Inferior parietal cortex (tissue), 1 donor: ENCODE data around the gene ZNF496.

Source experiments
- DNase-seq: peaks from one replicate; pipeline ENCODE4 v3.0.0-alpha.2; 2016; ENCODE audit errors: extremely low spot score

ZNF496 gene

DNA sequence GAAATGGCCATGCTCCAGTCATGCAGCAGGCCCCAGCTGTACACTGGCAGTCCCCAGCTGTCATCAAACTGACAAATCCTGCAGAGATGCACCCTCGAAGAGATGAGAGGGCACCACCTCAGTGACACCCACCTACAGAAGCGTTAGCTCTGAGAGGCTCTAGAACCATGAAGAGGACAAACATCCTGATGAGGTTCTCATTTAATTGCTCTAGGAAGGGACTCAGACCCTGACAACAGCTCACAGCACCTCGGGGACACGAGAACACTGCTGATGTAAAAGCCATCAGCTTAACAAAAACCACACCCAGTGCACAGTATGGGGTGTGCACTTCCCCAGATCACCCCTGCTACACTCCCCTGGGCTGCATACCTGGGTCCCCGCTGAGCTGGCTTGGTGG, 3.4 kb downstream of the ZNF496 start:
- DNase-seq, result no peak

- DNase-seq, result no peak
Measured at GRCh38 chr1:247326411-247327130, 5.1 kb downstream of the ZNF496 start.

DNA sequence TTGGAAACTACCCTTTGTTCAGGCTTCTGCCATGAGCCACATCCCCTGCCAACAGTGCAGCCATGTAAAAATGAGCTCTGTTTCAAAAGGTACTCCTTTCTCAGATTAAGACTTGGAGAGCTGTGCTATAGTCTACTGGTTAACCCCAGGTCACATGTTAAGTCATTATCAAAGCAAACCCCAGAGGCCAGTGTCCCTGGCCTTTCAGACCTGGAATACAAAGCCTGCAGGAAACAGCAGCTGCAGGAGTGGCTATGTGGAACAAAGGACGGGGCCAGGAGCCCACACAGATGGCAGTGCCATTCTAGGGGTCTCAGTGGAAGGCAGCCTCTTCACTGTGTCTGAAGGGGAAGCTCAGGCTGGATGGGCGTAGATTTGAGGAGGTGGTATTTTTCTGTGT, 6.7 kb downstream of the ZNF496 start:
- DNase-seq, result no peak

DNA sequence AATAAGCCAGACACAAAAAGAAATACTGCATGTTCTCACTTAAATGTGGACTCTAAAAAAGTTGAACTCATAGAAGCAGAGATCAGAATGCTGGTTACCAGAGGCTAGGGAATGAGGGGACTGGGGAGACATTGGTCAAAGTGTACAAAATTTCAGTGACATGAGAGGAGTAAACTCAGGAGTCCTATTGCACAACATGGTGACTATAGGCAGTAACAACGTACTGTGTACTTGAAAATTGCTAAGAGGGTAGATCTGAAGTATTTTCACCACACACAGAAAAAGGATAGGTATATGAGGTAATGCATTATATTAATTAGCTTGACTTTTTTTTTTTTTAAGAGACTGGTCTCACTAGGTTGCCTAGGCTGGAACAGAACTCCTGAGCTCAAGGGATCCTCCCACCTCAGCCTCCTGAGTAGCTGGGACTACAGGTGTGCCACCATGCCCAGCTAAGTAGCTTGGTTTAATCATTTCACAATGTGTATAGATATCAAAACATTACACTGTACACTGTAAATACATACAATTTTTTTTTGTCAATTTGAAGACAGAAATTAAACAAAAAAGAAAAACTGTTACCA, 7.4 kb downstream of the ZNF496 start:
- no peak for DNase-seq

DNA sequence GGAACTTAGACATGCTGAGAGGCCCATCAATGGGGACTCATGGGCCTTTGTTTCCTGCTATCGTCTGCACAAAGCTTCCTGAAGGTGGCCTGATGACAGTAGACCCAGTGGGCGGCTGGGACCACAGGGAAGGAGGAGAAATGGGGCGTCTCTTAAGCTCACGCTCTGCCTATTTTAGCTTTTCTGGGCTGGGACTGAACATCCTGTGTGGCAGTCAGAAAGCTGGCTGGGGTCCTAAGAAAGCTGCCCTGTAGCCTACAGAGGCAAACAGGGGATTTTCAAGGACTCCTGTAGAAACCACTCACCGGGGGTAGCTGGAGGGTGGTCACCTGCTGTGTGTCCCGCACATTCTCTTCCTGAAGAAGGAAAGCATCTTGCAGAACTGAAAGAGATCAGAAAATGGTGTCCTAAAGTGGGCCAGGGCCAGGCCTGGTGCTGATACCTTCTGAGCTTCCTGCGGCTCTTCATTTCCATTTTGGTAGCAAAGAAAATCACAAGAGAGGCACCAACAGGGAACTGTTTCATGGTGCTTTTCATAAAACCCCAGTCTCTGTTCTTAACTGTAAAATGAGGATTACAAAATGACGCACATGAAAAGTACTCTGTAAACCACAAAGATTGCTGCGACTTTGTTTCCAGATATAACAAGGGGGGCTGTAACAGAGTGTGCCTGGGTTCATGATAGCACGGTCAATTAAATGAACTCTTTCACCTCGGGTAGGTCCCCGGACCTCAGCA, 8.6 kb downstream of the ZNF496 start:
- DNase-seq, result no peak

GRCh38 chr1:247322442-247322841, 9.2 kb downstream of the ZNF496 start:
- no peak for DNase-seq

DNA sequence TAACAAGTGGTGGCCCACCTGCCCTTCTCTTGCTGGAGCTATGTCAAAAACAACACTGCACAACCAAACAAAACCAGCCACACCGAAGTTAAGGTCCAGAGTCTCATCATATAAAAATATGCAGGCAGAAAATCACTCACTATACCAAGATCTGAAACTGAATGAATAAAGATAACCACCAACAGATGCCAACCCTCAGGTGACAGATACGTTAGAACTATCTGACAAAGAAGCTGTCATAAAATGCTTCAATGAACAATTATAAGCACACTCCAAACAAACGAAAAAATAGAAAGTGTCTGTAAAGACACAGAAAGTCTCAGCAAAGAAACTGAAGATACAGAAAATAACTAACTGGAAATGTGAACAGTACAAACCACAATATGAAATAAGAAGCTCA, 14.0 kb downstream of the ZNF496 start:
- no peak for DNase-seq

GRCh38 chr1:247316590-247317197, 15.0 kb downstream of the ZNF496 start:
- no peak for DNase-seq

- DNase-seq, result no peak
Measured at GRCh38 chr1:247304031-247304430, 27.6 kb downstream of the ZNF496 start.

- DNase-seq, result no peak
Measured at GRCh38 chr1:247303216-247303615, 28.5 kb downstream of the ZNF496 start.

DNA sequence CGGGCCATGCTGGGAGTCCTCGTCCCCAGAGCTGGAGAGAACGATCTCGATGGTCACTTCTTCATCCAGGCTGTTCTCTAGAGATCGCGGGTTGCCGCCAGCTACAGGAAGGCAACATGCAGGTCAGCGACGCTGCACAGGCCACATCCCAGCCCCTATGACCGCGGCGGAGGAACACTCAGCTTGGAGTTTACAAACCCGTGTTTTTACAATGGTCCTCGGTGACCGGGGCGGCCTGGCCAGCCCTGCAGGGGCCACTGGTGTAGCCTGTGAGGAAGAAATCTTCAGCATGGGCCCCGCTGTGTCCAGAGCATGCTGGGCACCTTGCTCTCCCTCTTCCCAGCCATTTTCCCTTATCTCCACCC, 30.5 kb downstream of the ZNF496 start:
- no peak for DNase-seq

DNA sequence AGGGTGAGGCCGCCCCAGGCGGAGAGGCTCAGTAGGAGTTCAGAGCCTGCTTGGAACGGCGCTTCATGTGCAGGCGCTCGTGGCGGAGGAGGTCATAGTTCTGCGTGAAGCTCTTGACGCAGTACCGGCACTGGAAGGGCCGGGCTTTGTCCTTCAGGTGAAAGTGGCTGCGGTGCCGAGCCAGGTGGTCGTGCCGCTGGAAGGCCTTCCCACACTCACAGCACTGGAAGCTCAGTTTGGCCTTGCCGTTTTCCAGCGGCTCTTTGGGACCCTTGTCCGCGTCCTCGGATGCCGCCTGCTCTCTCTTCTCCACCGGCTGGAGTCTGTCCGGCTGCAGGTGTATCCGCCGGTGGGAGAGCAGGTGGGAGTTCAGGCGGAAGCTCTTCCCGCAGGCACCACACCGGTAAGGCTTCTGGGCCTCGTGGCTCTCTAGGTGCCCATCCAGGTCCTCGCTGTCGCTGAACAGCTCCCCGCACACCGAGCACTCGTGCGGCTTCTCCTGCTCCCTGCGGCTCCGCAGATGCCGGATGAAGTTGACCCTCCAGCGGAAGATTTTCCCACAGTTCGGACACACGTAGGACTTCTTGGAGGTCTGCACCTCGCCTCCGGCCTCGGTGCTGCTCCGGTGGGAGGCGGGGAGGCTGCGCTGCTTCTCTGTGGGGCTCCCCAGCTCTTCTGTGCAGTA, 31.0 kb downstream of the ZNF496 start:
- no peak for DNase-seq

DNA sequence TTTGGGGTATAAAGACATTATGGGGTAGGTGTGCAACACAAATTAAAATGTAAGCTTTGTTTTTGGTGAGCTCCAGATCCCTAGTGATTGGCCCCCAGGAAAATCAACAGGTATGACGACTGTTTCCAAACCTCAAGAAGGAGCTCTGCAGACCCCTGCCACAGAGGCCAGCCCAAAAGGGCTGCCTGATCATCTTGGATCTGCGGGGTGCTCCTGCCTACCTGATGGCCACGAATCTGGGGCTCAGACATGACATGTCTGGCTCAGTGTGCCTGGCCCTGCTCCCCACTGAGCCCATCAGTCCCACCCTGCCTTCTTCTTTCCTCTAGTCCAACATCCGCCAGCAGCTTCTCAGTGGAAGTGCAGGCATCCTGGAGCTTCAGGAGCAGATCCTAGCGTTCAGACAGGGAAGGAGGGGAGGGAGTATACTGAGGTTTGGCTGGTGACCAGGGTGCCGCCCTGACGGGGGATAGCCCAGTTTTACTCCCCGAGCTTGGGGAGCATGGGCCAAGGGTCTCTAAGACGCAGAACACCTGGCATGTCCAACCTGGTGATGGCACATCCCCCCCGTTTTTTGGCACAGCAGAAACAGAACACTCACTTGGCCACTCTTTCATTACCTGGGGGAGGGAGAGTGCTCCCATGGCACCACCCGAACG, 31.8 kb downstream of the ZNF496 start:
- no peak for DNase-seq

DNA sequence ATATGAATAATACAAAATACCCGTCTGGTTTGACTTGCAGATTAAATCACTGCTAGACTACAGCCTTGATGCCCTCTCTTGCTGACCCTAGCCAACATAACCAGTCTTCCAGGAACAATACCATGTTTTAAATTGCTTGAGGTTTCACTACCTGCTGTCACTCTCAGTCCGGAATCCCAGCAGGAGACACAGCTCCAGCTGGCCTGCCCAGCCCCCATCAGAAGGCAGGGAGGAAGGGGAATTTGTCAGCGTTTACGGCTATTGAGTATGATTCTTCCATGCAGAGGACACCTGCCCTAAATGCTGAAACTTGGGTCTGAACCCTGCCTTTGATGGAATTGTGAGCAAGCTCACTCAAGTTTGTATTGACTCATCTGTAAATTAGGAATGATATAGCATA, 33.0 kb downstream of the ZNF496 start:
- no peak for DNase-seq

DNA sequence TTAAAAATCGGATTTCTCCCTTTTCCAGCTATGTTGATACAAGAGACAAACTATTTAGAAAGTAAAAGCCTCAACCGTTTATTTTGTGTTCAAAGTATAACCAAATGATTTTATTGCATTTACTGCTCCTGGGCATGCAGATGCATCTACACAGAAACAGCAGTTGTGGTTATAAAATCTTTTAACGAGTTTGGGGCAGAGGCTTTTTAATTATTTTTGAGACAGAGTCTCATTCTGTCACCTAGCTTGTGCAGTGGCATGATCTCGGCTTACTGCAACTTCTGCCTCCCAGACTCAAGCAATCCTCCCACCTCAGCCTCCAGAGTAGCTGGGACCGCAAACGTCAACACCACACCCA, 33.6 kb downstream of the ZNF496 start:
- no peak for DNase-seq

DNA sequence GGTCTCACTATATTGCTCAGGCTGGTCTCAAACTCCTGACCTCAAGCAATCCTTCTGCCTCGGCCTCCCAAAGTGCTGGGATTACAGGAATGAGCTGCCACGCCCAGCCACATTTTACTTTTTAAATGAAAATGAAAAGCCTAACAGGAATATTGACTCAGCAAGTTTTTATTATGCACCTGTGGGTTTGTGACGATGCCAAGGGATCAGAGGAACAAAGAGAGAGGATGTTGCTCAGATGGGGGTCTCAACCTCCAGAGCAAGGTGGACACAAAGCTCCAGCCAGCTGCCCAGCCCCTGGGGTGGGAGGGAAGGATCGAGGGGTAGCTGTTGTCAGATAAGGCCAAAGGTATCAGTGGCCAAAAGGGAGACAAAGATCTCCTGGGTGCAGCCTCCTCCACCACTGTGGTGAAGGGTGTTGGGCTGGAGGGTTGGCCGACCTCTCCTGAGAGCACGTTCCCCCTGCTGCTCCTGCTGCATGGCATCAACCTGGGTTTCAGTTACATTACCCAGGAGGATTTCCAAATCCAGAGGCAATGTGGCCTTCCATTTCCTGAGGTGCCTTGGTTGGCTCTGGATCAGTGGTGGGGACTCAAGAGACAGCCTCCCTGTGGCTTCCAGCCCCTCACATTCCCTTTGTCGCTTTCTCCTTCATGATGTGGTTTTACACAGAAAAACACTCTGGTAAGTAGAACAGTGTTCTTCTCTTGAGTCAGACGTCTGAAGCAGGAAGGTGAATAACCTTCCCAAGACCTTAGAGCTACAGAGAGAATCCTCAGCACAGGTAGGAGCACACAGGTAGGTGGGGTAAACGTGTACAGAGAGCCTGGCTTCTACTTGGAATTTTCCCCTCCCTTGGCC, 34.2 kb downstream of the ZNF496 start:
- DNase-seq, result no peak

- no peak for DNase-seq
Measured at GRCh38 chr1:247296599-247297180, 35.0 kb downstream of the ZNF496 start.

DNA sequence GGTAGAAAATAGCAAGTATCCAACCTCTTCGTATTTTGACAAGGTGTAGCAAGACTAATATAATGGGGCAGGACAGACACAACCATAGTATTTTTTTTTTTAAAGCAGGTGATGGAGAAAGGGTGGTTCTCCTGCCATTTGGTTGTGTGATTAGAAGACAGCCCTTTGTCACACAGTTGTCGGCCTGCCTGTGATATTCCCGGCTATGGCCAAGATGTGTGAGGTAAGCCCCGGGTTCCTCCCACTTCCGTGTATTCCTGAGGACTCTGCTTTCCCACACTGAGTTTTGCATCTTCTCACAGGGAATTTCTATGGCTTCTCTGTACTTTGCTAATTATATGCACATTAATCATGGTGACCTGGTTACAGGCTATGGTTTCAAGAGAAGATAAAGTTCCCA, 35.9 kb downstream of the ZNF496 start:
- DNase-seq, result no peak

DNA sequence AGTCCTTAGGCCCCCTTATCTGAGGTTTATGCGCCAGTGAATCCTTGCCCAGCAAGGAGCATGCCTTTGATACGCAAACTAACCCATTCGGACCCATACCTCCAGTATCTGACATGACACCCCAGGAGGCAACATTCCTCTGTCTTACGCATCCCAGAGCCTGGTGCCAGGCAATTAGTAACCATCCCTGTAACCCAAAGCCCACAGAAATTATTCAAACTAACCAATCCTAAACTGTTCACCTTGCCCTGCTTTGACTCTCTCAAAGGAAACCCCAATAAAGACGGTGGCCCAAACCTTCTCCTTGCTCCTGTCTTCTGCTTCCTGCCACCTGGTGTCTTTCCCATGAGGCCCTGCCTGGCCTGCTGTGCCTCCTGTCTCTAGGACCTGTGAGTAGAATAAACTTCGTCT, 36.4 kb downstream of the ZNF496 start:
- DNase-seq, result no peak

DNA sequence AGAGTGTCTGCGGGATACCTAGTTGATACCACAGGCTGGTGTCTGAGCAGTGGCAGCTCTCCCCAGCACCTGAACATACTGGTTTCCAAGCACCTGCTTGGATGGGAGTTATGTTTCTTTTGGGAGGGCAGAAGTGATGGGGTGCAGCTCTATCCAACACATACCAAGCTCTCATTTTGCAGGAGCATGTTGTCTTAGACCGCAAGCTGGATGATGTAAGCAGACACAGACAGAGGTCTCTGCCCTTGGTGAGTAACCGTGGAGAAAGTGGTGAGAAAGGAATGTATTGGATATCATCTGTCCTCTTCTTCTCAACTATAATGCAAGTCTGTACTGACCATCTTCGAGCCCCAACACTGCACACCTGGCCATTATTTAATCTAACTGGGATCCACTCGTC, 37.4 kb downstream of the ZNF496 start:
- DNase-seq, result no peak
